Smooth muscle cell (in vitro differentiated cells): Measurements from ENCODE around the gene CCNL2. TPM values are rescaled to one million over a fixed set of nuclear protein-coding genes. Genes with fewer than 3 reads are reported as not detected.
A peak's percentile ranks its signal among the peaks of the same experiment; 100 is the strongest.

Experiments used
- DNase-seq: peaks from one replicate; lab custom pipeline; 2025; ENCODE audit not compliant: unreplicated experiment; lab: John Stamatoyannopoulos, UW
- H2AFZ ChIP-seq: fragments of 200-600 bp; sonication (generic); 2 replicates; pipeline ENCODE4 v1.6.0; 2016; ENCODE audit warnings: antibody characterized with exemption, low read depth, mild to moderate bottlenecking
- H3F3A ChIP-seq: fragments of 200-600 bp; sonication (generic); 2 replicates; pipeline ENCODE4 v1.6.0; 2017; ENCODE audit warnings: antibody characterized with exemption, low read depth
- H3K27ac ChIP-seq: fragments of 200-600 bp; sonication (generic); 2 replicates; pipeline ENCODE4 v1.5.1; 2016; ENCODE audit warnings: low read depth, mild to moderate bottlenecking
- H3K27me3 ChIP-seq: fragments of 200-600 bp; sonication (generic); 2 replicates; pipeline ENCODE4 v1.6.1; 2016; ENCODE audit warnings: low read depth, mild to moderate bottlenecking
- H3K36me3 ChIP-seq: fragments of 200-600 bp; sonication (generic); 2 replicates; pipeline ENCODE4 v1.5.1; 2016; ENCODE audit warnings: low read depth
- H3K4me1 ChIP-seq: fragments of 200-600 bp; sonication (generic); 2 replicates; pipeline ENCODE4 v1.5.1; 2016; ENCODE audit warnings: low read depth
- H3K4me2 ChIP-seq: fragments of 200-600 bp; sonication (generic); 2 replicates; pipeline ENCODE4 v1.6.0; 2016; ENCODE audit warnings: mild to moderate bottlenecking
- H3K4me3 ChIP-seq: fragments of 200-600 bp; sonication (generic); 2 replicates; pipeline ENCODE4 v1.5.1; 2016; ENCODE audit warnings: mild to moderate bottlenecking
- H3K79me2 ChIP-seq: fragments of 200-600 bp; sonication (generic); 2 replicates; pipeline ENCODE4 v1.6.0; 2016; ENCODE audit warnings: low read depth, mild to moderate bottlenecking
- H3K9ac ChIP-seq: fragments of 200-600 bp; sonication (generic); 2 replicates; pipeline ENCODE4 v1.6.0; 2016; ENCODE audit warnings: low read depth
- H3K9me3 ChIP-seq: fragments of 200-600 bp; sonication (generic); replicated peaks from 2 replicates; pipeline ENCODE4 v1.5.1; 2016; ENCODE audit warnings: low read depth
- H4K20me1 ChIP-seq: fragments of 200-600 bp; sonication (generic); 2 replicates; pipeline ENCODE4 v1.6.0; 2016; ENCODE audit warnings: low read depth
- CTCF ChIP-seq: fragments of 200-600 bp; sonication (generic); IDR thresholded peaks from 2 replicates; pipeline ENCODE4 v1.5.1; 2017; ENCODE audit warnings: borderline replicate concordance, mild to moderate bottlenecking, antibody characterized with exemption; ENCODE audit not compliant: insufficient read depth, poor library complexity, severe bottlenecking
- WGBS: methylation state at CpG from one replicate; pipeline ENCODE4 v1.1.7; 2016; ENCODE audit warnings: low lambda C conversion rate; 5-methylcytosine and 5-hydroxymethylcytosine counted together
- polyA plus RNA-seq: library from polyadenylated mRNA; unstranded; fragments of >200 nt; fragmentation: Nextera tagmentation; extraction: Ambion mirVana; gene quantifications from 2 replicates; pipeline ENCODE4 v1.2.1, GENCODE V29; 2016
- total RNA-seq: library from RNA; depleted of rRNA; stranded (reverse); fragments of >200 nt; gene quantifications from 2 replicates; pipeline ENCODE4 v1.2.3, GENCODE V29; 2014

The CCNL2 gene
- total and polyA plus RNA-seq, 2 experiments from 2014 or later = 144 to 180 TPM

- Histone ChIP-seq H3K9ac (peak overlapping the region; percentile 85), H3K27ac (peak overlapping the region; percentile 96), H3K27me3 (no peaks in the 10 kb centered on the region), H3K4me2 (peak overlapping the region; percentile 92), H3K79me2 (peaks cover 31% of the 10 kb centered on the region), H4K20me1 (peaks cover 29% of the 10 kb centered on the region), H3K36me3 (no peaks in the 10 kb centered on the region), H3K4me1 (peaks cover 42% of the 10 kb centered on the region), H3F3A (peaks cover 17% of the 10 kb centered on the region), H3K9me3 (no peaks in the 10 kb centered on the region), H3K4me3 (no peak overlapping the region), H2AFZ (no peak overlapping the region)
- no peak for DNase-seq
- 39% methylated on average over 28 of the region's 28 CpGs for WGBS
- no peak for TF ChIP-seq CTCF
These were observed 39.3 kb downstream of the CCNL2 start for GRCh38 chr1:1359664-1360468.

GRCh38 chr1:1359308-1359663, 39.8 kb downstream of the CCNL2 start:
- no peak for TF ChIP-seq CTCF
- Histone ChIP-seq H3K4me2 (peak overlapping the region; percentile 92), H3K4me1 (peaks cover 48% of the 10 kb centered on the region), H2AFZ (no peak overlapping the region), H3K79me2 (peaks cover 37% of the 10 kb centered on the region), H3K4me3 (peak overlapping the region; percentile 64), H3K27me3 (no peaks in the 10 kb centered on the region), H3K27ac (peak overlapping the region; percentile 96), H3K9me3 (no peaks in the 10 kb centered on the region), H4K20me1 (peaks cover 34% of the 10 kb centered on the region), H3K36me3 (no peaks in the 10 kb centered on the region), H3F3A (peaks cover 18% of the 10 kb centered on the region), H3K9ac (peak overlapping the region; percentile 85)
- 46% methylated on average over 6 of the region's 6 CpGs for WGBS
- DNase-seq = no peak

- Histone ChIP-seq H3F3A (peaks cover 25% of the 10 kb centered on the region), H3K4me1 (peaks cover 54% of the 10 kb centered on the region), H3K9me3 (no peaks in the 10 kb centered on the region), H4K20me1 (peaks cover 41% of the 10 kb centered on the region), H3K4me3 (peak within 1 kb of the TSS; percentile 64), H3K9ac (peak within 1 kb of the TSS; percentile 85), H2AFZ (no peak within 1 kb of the TSS), H3K79me2 (peaks cover 43% of the 10 kb centered on the region), H3K27ac (peak within 1 kb of the TSS; percentile 96), H3K36me3 (no peaks in the 10 kb centered on the region), H3K4me2 (peak within 1 kb of the TSS; percentile 92), H3K27me3 (no peaks in the 10 kb centered on the region)
- WGBS = 9% methylated on average over 25 of the region's 29 CpGs
- DNase-seq = peak; percentile 67
- TF ChIP-seq CTCF = no peak
These were observed 40.5 kb downstream of the CCNL2 start, which contains the start of gene MXRA8 for GRCh38 chr1:1358433-1359271. TSS of gene MXRA8 (minus strand) at chr1:1358555. CDS start at chr1:1358504, 51 bp downstream.
